Kidney glomerular epithelial cell (primary cell): ENCODE results near the gene LDB1.

Experiments used
- DNase-seq: peaks from one replicate; lab custom pipeline; 2025; lab: John Stamatoyannopoulos, UW

Gene LDB1

GRCh38 chr10:102064503-102064867 lies 55.7 kb downstream of the LDB1 start:
- no peak for DNase-seq

- DNase-seq = no peak
Measured at GRCh38 chr10:102059987-102060386, 60.2 kb downstream of the LDB1 start.
